ENCODE results near the gene LAMA2.

LAMA2 gene

DNA sequence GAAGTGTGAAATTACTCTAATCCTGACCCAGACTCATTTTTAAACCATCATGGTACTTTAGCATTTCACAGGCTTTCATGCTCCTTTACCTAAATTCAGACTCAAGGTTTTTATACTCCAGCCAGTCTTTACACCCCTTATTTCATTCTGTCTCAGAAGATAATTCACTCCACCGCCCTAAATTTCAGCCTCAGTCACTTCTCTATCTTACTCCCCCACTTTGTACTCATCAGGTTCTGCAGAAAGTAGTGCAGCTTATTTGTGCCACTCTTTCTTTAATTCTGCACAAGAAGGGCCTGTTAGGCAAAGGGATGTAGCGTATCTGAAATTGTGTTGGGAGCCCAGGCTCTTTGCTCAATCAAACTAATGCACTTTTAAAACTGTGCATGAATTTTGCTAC, 621.5 kb downstream of the LAMA2 start:
- Histone ChIP-seq H3K9me3 (no peaks in the 10 kb centered on the region), H3K36me3 (no peaks in the 10 kb centered on the region), H3K27me3 (no peaks in the 10 kb centered on the region), H3K4me3 (ENCODE audit: low read depth in 1 of 2, low read length in 1 of 2) (no peak overlapping the region), H3K27ac (no peak overlapping the region), H3K4me1 (ENCODE audit: control insufficient read depth in 1 of 2, insufficient read depth in 1 of 2, low read depth in 1 of 2, low read length in 1 of 2) (no peaks in the 10 kb centered on the region)
- no peak for TF ChIP-seq CTCF (IDR thresholded peaks at IDR 0.05)

DNA sequence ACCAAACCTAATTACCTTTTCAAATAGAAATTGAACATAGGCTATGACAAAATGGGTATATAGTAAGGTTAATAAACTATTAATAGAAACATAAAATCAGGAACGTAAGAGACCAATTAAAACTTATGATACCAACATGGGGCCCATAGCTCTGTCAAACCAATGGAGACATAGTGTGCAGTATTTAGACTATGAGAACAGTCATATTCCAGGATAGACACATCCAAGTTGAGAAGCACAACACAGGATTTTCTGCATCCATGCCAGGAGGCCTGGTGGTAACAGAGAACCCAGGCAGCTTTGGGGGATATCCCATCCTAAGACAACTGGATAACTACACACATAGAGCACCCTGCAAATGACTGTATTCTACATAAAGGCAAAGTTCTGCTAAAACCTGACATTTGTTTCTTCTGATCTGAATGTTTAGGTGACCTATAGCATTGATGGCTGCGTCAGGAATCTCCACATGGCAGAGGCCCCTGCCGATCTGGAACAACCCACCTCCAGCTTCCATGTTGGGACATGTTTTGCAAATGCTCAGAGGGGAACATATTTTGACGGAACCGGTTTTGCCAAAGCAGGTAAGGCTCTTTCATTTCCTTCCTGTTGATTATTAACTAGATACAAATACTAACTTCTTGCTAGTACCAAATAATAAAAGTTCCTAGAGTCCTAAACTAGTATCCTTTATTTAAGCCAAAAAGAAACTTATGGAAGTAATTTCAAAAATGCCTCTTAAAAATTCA, 624.3 kb downstream of the LAMA2 start:
- H3K27ac ChIP-seq = no peak overlapping the region
- no peak for TF ChIP-seq CTCF (IDR thresholded peaks at IDR 0.05)
- H3K36me3 ChIP-seq = no peaks in the 10 kb centered on the region
- H3K4me1 ChIP-seq (ENCODE audit: control insufficient read depth in 1 of 2, insufficient read depth in 1 of 2, low read depth in 1 of 2, low read length in 1 of 2) = no peaks in the 10 kb centered on the region
- no peaks in the 10 kb centered on the region for H3K27me3 ChIP-seq
- H3K4me3 ChIP-seq (ENCODE audit: low read depth in 1 of 2, low read length in 1 of 2) = no peak overlapping the region
- H3K9me3 ChIP-seq = no peaks in the 10 kb centered on the region

DNA sequence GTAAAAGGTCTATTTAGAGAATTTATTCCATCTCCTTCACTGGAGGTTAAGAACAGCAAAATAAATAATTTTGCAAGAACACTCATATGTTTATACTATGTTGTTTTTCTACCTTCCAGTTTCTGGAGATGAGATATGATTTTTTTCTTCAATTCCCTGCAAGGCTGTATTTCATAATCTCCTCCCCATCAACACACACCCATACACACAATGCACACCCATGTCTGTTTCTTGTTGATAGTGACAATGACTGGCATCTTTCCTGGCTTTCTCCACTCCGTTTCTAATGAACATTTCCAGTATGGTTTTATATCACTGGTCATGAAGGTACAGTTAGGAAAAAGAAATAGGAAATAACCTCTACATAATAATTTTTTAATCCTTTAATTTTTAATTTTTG, 624.9 kb downstream of the LAMA2 start:
- H3K27me3 ChIP-seq = no peaks in the 10 kb centered on the region
- H3K9me3 ChIP-seq = no peaks in the 10 kb centered on the region
- H3K27ac ChIP-seq = no peak overlapping the region
- H3K36me3 ChIP-seq = no peaks in the 10 kb centered on the region
- H3K4me3 ChIP-seq (ENCODE audit: low read depth in 1 of 2, low read length in 1 of 2) = no peak overlapping the region
- no peaks in the 10 kb centered on the region for H3K4me1 ChIP-seq (ENCODE audit: control insufficient read depth in 1 of 2, insufficient read depth in 1 of 2, low read depth in 1 of 2, low read length in 1 of 2)
- TF ChIP-seq CTCF (IDR thresholded peaks at IDR 0.05) = no peak

GRCh38 chr6:129508477-129509145, 625.7 kb downstream of the LAMA2 start:
- Histone ChIP-seq H3K4me3 (ENCODE audit: low read depth in 1 of 2, low read length in 1 of 2) (no peak overlapping the region), H3K27me3 (no peaks in the 10 kb centered on the region), H3K9me3 (no peaks in the 10 kb centered on the region), H3K36me3 (no peaks in the 10 kb centered on the region), H3K4me1 (ENCODE audit: control insufficient read depth in 1 of 2, insufficient read depth in 1 of 2, low read depth in 1 of 2, low read length in 1 of 2) (no peaks in the 10 kb centered on the region), H3K27ac (no peak overlapping the region)
- TF ChIP-seq CTCF (IDR thresholded peaks at IDR 0.05) = no peak

DNA sequence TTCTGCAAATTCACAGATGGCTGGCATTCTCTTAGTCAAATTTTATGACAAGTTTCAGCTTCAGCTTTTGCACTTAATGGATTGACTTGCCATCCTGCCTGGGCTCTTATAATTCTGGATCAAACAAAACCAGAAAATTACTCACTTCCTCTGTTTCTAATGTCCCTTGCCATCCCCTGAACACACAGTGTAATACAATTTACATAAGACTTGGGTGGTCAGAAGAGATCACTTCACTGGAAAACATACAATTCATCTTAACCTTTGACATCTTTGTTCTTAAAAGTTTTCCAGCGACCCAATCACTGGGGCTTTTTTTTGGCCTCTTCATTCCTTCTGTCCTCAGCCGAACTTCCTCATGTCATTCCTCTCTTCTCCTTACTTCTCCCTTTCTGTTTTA, 628.0 kb downstream of the LAMA2 start:
- H3K27me3 ChIP-seq = peaks cover 7% of the 10 kb centered on the region
- no peaks in the 10 kb centered on the region for H3K4me1 ChIP-seq (ENCODE audit: control insufficient read depth in 1 of 2, insufficient read depth in 1 of 2, low read depth in 1 of 2, low read length in 1 of 2)
- no peaks in the 10 kb centered on the region for H3K9me3 ChIP-seq
- H3K27ac ChIP-seq = no peak overlapping the region
- no peaks in the 10 kb centered on the region for H3K36me3 ChIP-seq
- no peak for TF ChIP-seq CTCF (IDR thresholded peaks at IDR 0.05)
- no peak overlapping the region for H3K4me3 ChIP-seq (ENCODE audit: low read depth in 1 of 2, low read length in 1 of 2)

All from neutrophil (primary cell).